ENCODE measurements around the gene EPB41L4A.
"Not testable (repeated sequence)": the region's sequence is repeated elsewhere in the genome, so short reads cannot be mapped to it uniquely, and the experiment has no call there.

The EPB41L4A gene

GRCh38 chr5:112208699-112209615 is 210.1 kb downstream of the EPB41L4A start:
- no peaks in the 10 kb centered on the region for H3K27me3 ChIP-seq (replicated peaks; ENCODE audit: insufficient read depth, low read length)
- no peak overlapping the region for H2AFZ ChIP-seq (ENCODE audit: low read length)
- DNase-seq = no peak
- TF ChIP-seq EZH2phosphoT487 (IDR thresholded peaks at IDR 0.05; ENCODE audit: low read length) (no peak), CTCF (IDR thresholded peaks at IDR 0.05; ENCODE audit: low read length) (no peak), EZH2 (optimal IDR thresholded peaks at IDR 0.05; ENCODE audit: low read depth, low read length) (no peak)
- no peaks in the 10 kb centered on the region for H3K4me1 ChIP-seq (ENCODE audit: low read length)
- H3K9me3 ChIP-seq (replicated peaks; ENCODE audit: insufficient read depth, low read length) = no peaks in the 10 kb centered on the region
- no peak overlapping the region for H3K27ac ChIP-seq (ENCODE audit: low read length)
- no peaks in the 10 kb centered on the region for H3K36me3 ChIP-seq (replicated peaks; ENCODE audit: insufficient read depth, low read length)
- no peak overlapping the region for H3K4me2 ChIP-seq (ENCODE audit: low read depth, low read length)
- no peaks in the 10 kb centered on the region for H3K9me2 ChIP-seq (replicated peaks; ENCODE audit: insufficient read depth, low read length)
- H3K9ac ChIP-seq (ENCODE audit: low read length) = no peak overlapping the region
- no peak overlapping the region for H3K4me3 ChIP-seq (ENCODE audit: low read length)
- no peaks in the 10 kb centered on the region for H3K79me2 ChIP-seq (ENCODE audit: low read length)
- H3F3A ChIP-seq (ENCODE audit: insufficient read depth, low read length) = no peaks in the 10 kb centered on the region
- no peaks in the 10 kb centered on the region for H4K20me1 ChIP-seq (ENCODE audit: insufficient read depth, low read length)

- H3K9me3 ChIP-seq (replicated peaks; ENCODE audit: insufficient read depth, low read length); H3K79me2 ChIP-seq (ENCODE audit: low read length); H3K27me3 ChIP-seq (replicated peaks; ENCODE audit: insufficient read depth, low read length); H3K9me2 ChIP-seq (replicated peaks; ENCODE audit: insufficient read depth, low read length); H3K27ac ChIP-seq (ENCODE audit: low read length); H3K4me2 ChIP-seq (ENCODE audit: low read depth, low read length); H2AFZ ChIP-seq (ENCODE audit: low read length); DNase-seq; H3K4me3 ChIP-seq (ENCODE audit: low read length); H3K9ac ChIP-seq (ENCODE audit: low read length); H3F3A ChIP-seq (ENCODE audit: insufficient read depth, low read length); H4K20me1 ChIP-seq (ENCODE audit: insufficient read depth, low read length); H3K36me3 ChIP-seq (replicated peaks; ENCODE audit: insufficient read depth, low read length); H3K4me1 ChIP-seq (ENCODE audit: low read length): not testable (repeated sequence)
Measured at GRCh38 chr5:112208195-112208594, 210.9 kb downstream of the EPB41L4A start.

- no peak for DNase-seq
- Histone ChIP-seq H3K4me3 (ENCODE audit: low read length) (no peak overlapping the region), H3F3A (ENCODE audit: insufficient read depth, low read length) (no peaks in the 10 kb centered on the region)
Measured at GRCh38 chr5:112205846-112206245, 213.2 kb downstream of the EPB41L4A start.

More at GRCh38 chr5:112205846-112206245, 213.2 kb downstream of the EPB41L4A start:
- Histone ChIP-seq H2AFZ (ENCODE audit: low read length) (no peak overlapping the region), H3K36me3 (replicated peaks; ENCODE audit: insufficient read depth, low read length) (no peaks in the 10 kb centered on the region), H3K9ac (ENCODE audit: low read length) (no peak overlapping the region), H3K4me2 (ENCODE audit: low read depth, low read length) (no peak overlapping the region), H3K9me3 (replicated peaks; ENCODE audit: insufficient read depth, low read length) (no peaks in the 10 kb centered on the region), H4K20me1 (ENCODE audit: insufficient read depth, low read length) (no peaks in the 10 kb centered on the region), H3K27ac (ENCODE audit: low read length) (no peak overlapping the region), H3K4me1 (ENCODE audit: low read length) (no peaks in the 10 kb centered on the region), H3K9me2 (replicated peaks; ENCODE audit: insufficient read depth, low read length) (no peaks in the 10 kb centered on the region), H3K27me3 (replicated peaks; ENCODE audit: insufficient read depth, low read length) (no peaks in the 10 kb centered on the region), H3K79me2 (ENCODE audit: low read length) (no peaks in the 10 kb centered on the region)
- no peak for TF ChIP-seq CTCF (IDR thresholded peaks at IDR 0.05; ENCODE audit: low read length)
- TF ChIP-seq EZH2 (optimal IDR thresholded peaks at IDR 0.05; ENCODE audit: low read depth, low read length) = no peak
